SKM-1 (cell line): Measurements from ENCODE around the gene ARHGEF12.
A peak's percentile ranks its signal among the peaks of the same experiment; 100 is the strongest.
"Not testable (repeated sequence)": the region's sequence is repeated elsewhere in the genome, so short reads cannot be mapped to it uniquely, and the experiment has no call there.

Source experiments
- DNase-seq: peaks from one replicate; lab custom pipeline; 2025; ENCODE audit not compliant: unreplicated experiment; lab: John Stamatoyannopoulos, UW

ARHGEF12 gene

GRCh38 chr11:120482149-120482548 is 145.9 kb downstream of the ARHGEF12 start:
- no peak for DNase-seq

GRCh38 chr11:120484722-120485121 is 148.5 kb downstream of the ARHGEF12 start:
- no peak for DNase-seq

DNA sequence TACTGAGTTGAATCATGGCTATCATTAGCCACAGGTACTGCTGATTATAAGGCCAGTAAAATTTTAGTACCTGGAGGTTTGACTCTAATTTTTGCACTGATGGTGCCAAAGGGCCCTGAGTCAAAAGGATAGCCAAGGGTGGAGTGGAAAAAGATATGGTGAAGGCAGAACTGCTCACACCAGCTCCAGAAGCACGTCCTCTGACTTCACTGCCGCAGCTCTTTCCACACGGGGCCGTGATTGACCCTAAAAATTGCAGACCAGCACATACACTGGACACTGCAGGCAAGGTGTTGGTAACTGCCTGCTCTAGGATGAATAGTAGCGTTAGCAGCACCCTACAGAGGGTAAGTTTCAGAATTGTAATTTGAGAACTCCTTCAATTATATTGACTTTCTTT is 149.9 kb downstream of the ARHGEF12 start:
- DNase-seq: no peak

DNA sequence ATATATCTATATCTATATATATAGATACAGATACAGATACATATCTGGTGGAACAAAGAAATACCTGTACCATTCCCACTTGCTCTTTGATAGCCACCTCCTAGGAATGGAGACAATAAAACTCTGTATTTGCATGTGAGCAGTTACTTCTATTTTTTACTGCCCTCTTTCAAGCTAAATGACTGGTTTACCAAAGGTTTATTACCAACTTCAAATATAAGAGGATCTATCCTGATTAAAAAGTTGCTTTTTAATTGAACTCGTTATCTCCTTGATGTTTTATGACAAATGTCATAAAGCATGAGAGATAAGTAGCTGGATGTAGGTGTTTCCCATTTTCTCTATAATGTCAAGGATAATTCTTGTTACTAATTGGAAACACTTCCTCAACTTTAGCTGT is 153.6 kb downstream of the ARHGEF12 start:
- DNase-seq: no peak

GRCh38 chr11:120492486-120492885 is 156.3 kb downstream of the ARHGEF12 start:
- DNase-seq: no peak

- no peak for DNase-seq
These were observed 158.4 kb downstream of the ARHGEF12 start for GRCh38 chr11:120494595-120494994.

DNA sequence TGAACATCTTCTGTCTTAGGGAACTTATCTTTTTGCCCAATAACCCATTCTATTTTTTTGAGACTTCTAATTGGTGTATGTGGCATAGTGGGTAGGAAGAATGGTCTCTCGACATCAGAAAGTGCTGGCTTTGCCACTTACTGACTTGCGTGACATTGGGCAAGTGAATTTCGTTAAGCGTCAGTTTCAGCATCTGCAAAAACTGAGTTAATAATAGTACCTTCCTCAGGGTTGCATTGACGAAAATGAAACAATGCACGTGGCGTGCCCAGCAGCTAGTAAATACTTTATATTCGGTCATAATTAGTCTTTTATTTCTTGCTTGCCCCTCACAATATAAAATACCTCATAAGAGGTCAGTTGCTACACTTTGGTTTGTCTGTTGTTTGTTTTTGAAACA is 162.9 kb downstream of the ARHGEF12 start:
- no peak for DNase-seq

DNA sequence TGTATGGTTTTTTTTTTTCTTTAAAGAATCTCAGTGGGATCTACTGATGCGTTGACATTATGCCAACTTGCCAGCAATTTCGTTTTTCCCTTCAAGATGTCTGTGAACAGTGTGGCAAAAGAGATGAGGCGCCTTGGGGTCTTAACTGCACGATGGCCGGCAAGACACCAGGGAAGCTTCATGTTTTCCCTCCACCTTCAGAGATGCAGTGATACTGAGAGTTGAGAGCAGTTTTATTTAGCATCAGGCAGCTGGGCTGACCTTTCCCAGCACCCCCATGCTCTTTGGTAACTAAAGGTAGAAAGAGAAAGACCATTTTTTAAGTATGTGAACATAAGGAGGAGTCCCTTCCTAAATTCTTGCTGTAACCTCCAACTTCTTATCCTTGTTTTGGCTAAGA is 163.6 kb downstream of the ARHGEF12 start:
- DNase-seq: no peak

DNA sequence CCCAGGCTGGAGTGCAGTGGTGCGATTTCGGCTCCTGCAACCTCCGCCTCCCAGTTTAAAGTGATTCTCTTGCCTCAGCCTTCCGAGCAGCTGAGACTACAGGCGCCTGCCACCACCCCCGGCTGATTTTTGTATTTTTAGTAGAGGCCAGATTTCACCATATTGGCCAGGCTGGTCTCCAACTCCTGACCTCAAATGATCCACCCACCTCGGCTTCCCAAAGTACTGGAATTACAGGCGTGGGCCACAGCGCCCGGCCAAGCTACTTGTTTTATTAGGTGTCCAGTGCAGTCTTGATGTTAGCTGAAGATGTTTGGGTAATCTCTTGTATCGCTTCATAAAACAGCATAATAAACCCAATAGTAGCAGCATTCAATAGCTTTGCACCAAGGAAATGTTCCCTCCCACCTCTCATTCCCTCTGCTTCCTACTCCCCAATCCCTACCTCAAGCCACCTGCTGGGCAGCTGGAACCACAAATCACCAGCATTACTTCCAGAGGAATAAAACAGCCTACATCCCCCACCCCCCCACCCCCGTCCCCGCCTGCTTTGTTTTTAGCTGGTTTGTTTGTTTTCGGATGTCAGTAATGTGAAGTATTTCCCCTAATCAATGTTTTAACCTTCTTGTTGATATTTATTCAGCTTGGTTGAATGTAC is 164.3 kb downstream of the ARHGEF12 start:
- no peak for DNase-seq

DNA sequence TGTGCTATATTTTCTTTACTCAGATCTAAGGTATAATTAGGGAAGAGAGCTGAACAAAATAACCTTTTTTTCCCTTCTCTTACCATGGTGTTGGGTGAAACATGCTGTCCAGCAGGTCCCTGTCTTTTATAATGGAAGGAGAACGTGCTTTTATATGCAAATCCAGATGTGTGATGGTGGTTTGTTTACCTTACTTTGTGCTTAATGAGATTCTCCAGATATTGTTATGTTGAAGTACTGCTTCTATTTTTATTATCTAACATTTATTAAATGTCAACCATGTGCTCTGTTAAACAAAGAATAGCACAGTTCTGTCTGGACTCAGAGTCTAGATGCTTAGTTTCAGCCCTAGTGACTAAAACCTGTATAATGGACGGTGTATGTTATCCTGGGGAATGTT is 165.2 kb downstream of the ARHGEF12 start:
- DNase-seq: no peak

GRCh38 chr11:120501976-120502755 is 166.0 kb downstream of the ARHGEF12 start:
- DNase-seq: no peak

DNA sequence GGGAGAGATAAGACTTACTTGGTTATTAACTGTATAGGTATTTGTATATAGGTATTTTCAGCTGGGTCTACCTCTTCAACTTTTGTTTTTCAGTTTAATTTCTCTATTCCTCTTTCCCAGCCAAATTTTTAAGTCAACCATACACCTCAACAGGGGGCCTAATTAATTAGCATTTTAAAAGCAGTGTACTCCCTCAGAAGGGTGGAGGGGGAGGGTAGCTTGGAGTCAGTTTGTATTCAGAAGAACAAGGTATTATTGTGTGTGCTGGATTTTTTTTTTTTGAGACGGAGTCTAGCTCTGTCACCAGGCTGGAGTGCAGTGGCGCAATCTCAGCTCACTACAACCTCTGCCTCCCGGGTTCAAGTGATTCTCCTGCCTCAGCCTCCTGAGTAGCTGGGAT is 167.3 kb downstream of the ARHGEF12 start:
- DNase-seq: not testable (repeated sequence)

DNA sequence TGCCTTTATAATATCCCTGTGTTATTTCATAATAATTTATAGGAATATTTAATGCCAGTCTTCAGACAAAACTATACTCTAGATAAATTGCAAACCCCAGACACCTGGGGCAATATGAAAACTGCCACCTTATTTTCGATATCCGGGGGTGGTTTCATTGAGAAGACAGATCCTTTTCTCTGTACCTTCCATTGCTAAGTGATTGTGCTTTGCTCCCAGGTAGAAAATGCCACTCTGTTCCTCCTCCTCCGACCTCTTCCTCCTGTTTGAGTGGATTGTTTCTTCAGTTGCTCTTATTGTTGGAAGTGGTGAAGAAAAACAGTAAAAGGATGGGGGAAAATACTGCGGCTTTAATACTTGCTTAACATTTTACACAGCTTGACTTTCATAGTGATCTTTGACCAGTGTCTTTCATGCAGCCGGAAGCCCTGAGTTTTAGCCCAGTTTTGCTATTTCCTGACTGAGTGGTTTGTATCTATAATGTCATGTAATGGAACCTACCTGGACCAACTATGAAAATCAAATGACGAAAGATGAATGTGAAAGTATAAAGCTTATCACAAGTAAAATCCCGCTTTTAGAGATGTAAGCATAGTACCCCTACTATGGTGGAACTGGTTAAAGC is 169.7 kb downstream of the ARHGEF12 start:
- DNase-seq: no peak

DNA sequence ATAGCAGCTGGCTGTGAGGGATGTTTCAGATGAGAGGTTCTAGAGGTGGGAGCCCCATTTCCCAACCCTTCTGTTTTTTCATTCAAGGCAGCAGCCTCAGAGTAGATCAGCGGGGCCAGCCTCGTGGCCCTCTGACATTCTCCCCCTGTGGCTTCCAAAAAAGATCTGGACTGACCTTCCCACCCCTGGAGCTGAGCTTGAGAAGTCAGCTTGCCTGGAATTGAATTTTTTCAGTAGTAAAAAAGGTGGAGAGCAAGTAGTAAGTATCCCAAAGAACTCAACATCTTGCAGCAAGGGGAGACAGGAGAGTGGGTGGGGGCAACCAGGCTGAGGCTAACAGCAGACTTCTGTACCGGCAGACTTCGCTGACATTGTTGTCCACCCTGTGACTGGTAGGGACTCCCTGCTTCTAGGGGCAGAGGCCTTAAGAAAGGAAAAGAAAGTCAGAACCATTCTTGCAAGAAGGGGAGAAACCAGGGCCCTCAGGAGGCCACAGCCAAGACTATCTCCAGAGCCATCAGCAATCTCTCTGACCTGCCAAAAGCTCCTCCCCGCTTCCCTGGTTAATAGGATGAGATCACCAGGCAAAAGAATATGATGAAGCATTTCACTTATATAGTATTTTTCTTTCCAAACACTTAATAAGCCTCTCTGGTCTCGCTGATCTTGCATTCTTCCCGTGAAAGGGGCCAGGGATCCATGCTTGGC is 173.3 kb downstream of the ARHGEF12 start:
- DNase-seq: no peak

- DNase-seq: no peak
These were observed 174.3 kb downstream of the ARHGEF12 start for GRCh38 chr11:120510406-120511115.

DNA sequence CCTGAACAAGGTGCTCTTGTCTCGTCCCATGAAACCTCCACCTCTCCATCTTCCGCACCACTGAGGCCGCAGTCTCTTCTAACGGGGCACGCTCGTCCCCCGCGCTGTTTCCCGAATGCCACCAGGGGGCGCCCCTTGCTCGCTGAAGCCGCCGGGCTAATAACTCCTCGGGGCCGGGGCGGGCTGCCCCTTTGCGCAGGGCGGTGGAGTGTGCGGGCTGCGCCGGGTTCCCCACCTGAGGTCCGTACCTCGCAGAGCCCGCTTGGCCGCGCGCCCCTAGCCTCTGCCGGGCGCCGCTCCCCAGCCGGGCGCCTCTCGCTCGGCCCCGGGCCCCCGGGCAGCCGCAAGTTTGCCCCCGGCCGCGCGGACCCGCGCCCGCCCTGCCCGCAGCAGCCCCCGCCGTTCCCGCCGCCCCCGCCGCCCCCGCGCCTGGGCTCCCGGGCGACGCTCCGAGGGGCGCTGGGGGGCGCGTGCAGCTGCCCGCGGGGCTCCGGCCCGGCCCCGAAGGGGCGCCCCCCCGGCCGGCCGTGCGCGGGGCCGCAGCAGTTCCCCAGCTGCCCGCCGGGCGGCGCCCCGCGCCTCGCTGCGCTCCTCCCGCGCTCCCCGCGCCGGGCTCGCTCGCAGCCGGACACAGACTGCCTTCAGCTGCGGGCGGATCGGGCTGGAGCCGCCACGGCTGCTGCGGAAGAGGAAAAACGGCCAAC is 175.1 kb downstream of the ARHGEF12 start, which contains the start of gene GRIK4:
GRIK4 (plus strand) TSS at position 633 of the 704 bp plus-strand sequence. CDS start 148,571 bp downstream, outside the sequence.
- DNase-seq: peak; percentile 11

DNA sequence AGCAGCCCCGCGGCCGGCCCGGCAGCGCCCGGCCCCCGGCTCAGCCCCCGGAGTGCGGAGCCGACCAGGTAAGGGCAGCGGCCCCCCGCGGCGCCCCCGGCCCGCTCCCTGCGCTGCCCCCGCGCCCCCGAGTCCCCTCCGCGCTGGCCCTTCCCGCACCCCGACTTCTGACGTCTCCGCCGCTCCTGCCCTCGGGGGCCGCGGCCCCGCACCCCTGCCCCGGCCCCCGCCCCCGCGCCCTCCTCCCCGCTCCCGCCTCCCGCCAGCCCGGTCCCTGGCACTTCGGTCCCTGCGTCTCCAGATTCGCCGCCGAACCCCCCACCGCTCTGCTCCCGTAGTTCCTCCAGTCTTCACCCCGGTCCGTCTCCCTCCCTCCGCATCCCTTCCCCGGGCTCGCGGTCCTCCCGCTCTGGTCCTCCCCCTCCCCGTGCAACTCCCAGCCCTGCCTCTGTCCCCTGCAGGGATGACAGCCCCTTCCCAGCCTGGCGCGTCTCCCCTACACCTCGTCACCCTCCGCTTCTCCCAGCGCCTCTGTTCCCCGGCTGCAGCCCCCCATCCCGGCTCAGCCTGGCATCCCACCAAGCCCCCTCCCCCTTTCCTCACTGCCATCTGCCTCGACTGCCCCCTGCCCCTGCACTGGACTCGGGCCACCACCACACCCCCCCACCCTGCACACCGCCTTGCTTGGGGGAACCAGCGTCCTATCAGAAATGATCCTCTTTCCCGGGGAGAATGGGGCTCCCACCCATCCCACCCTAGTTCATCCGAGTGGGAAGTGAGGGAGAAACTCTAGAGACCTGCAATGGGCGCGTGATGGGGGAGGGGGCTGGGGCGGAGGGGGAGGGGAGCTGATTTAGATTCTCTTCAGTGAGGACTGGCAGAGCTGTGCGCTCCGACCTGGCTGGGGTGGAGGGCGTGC is 175.9 kb downstream of the ARHGEF12 start:
- no peak for DNase-seq

- DNase-seq: no peak
These were observed 176.7 kb downstream of the ARHGEF12 start for GRCh38 chr11:120512739-120513435.
